ENCODE results near the gene TEX11.
"Not testable (repeated sequence)": the region's sequence is repeated elsewhere in the genome, so short reads cannot be mapped to it uniquely, and the experiment has no call there.

TEX11 gene

DNA sequence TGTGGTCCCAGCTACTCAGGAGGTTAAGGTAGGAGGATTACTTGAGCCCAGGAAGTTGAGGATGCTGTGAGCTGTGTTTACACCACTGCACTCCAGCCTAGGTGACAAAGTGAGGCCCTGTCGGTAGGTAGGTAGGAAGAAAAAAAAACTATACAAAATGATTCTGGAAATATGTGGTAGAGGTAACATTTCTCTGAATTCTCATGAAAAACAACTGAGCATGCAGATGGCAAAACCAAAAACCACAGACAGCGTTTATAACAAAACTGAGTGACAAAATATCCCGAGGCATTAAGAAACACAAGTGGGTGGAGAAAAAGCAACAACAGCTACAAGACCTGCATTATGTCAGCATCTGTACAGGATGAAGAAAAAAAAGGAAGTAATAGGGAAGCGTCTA lies 252.2 kb downstream of the TEX11 start:
- ChIA-PET CTCF (no interaction called here), POLR2A (no interaction called here)
- TF ChIP-seq, protein P1, sequence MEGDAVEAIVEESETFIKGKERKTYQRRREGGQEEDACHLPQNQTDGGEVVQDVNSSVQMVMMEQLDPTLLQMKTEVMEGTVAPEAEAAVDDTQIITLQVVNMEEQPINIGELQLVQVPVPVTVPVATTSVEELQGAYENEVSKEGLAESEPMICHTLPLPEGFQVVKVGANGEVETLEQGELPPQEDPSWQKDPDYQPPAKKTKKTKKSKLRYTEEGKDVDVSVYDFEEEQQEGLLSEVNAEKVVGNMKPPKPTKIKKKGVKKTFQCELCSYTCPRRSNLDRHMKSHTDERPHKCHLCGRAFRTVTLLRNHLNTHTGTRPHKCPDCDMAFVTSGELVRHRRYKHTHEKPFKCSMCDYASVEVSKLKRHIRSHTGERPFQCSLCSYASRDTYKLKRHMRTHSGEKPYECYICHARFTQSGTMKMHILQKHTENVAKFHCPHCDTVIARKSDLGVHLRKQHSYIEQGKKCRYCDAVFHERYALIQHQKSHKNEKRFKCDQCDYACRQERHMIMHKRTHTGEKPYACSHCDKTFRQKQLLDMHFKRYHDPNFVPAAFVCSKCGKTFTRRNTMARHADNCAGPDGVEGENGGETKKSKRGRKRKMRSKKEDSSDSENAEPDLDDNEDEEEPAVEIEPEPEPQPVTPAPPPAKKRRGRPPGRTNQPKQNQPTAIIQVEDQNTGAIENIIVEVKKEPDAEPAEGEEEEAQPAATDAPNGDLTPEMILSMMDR (IDR thresholded peaks at IDR 0.05; ENCODE audit: insufficient read depth, low read length, missing control alignments), result no peak
- H3K4me3 ChIP-seq (ENCODE audit: low read depth, low read length), result no peak overlapping the region
- DNase-seq (ENCODE audit: low read depth, low spot score), result no peak

DNA sequence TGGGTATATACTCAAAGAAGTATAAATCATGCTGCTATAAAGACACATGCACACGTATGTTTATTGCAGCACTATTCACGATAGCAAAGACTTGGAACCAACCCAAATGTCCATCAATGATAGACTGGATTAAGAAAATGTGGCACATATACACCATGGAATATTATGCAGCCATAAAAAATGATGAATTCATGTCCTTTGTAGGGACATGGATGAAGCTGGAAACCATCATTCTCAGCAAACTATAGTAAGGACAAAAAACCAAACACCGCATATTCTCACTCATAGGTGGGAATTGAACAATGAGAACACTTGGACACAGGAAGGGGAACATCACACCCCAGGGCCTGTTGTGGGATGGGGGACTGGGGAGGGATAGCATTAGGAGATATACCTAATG lies 260.6 kb downstream of the TEX11 start:
- CTCF ChIA-PET; POLR2A ChIA-PET; DNase-seq (ENCODE audit: low read depth, low spot score): not testable (repeated sequence)

DNA sequence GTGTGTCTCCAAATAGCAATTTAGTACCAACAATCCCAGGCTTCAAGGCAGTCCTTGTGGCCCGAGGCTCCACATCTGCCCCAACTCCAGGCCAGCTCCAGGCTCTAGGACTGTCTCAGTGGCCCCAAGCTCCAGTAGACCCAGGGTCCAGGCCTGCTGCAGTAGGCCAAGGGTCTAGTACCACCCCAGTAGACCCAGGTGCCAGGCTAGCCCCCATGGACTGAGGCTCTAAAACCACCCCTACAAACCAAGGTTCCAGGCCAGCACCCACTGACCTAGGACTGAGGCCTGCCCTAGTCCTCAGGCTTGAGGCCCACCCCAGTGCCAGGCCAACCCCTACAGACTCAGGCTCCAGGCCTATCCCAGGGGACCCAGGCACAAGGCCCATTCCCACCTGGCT lies 272.3 kb downstream of the TEX11 start:
- no peak for DNase-seq (ENCODE audit: low read depth, low spot score)
- ChIA-PET POLR2A (no interaction called here), CTCF (no interaction called here)
- TF ChIP-seq, protein P1 (IDR thresholded peaks at IDR 0.05; ENCODE audit: insufficient read depth, low read length, missing control alignments), result no peak
- no peak overlapping the region for H3K4me3 ChIP-seq (ENCODE audit: low read depth, low read length)

More for the DNA sequence above, 260.6 kb downstream of the TEX11 start:
- H3K4me3 ChIP-seq (ENCODE audit: low read depth, low read length), result not testable (repeated sequence)

DNA sequence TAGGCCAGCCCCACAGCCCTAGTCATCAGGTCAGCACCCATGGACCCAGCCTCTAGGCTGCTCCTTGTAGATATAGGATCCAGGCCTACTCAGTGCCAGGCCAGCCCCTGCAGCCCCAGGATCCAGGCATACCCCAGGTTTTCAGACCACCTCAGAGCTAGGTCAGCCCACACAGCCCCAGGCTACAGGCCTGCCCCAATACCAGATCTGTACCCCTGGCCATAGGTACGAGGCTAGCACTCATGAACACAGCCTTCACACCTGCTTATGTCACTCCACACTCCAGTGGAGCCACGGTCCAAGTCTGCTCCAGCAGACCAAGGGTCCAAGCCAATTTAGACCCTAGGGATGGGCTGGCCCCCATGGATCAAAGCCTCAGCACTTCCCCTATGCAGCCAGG lies 272.8 kb downstream of the TEX11 start:
- TF ChIP-seq, protein P1 (IDR thresholded peaks at IDR 0.05; ENCODE audit: insufficient read depth, low read length, missing control alignments), result no peak
- no peak overlapping the region for H3K4me3 ChIP-seq (ENCODE audit: low read depth, low read length)
- POLR2A ChIA-PET, result no interaction called here
- DNase-seq (ENCODE audit: low read depth, low spot score), result no peak
- CTCF ChIA-PET, result no interaction called here

DNA sequence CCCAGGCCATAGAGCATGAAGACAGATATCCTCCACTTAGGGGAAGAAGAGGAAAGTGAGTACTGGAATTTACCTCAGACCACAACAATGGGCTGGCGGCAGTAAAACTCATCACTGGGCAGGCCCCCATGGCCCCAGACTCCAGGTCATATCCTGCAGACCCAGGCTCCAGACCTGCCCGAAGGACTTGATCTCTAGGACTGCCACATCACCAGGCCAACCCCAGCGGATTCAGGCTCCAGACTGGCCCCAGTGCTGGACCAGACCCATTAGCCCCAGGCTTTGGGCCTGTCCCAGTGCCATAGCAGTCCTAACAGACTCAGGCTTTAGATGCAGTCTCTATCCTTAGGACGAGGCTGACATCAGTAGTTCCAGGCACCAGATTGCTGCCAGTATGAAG lies 273.3 kb downstream of the TEX11 start:
- POLR2A ChIA-PET, result no interaction called here
- H3K4me3 ChIP-seq (ENCODE audit: low read depth, low read length), result no peak overlapping the region
- CTCF ChIA-PET, result no interaction called here
- TF ChIP-seq, protein P1 (IDR thresholded peaks at IDR 0.05; ENCODE audit: insufficient read depth, low read length, missing control alignments), result no peak
- no peak for DNase-seq (ENCODE audit: low read depth, low spot score)

DNA sequence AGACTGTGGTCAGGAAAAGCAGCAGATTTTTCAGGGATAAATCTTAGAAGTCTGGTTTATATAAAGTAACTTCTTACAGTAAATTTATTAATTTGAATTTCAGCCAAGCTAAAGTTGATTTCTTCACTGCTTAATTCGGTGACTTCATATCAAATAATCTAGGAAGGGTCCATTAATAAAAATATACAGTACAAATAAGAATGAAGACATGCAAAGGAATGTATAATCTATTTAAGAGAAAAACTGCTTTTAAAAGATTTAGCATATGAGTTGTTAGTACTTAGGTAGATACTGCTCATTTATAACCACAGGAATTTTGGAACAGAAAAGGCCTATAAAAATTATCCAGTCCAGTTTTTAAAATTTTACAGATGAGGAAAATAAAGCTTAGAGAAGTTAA lies 286.8 kb downstream of the TEX11 start:
- TF ChIP-seq, protein P1 (IDR thresholded peaks at IDR 0.05; ENCODE audit: insufficient read depth, low read length, missing control alignments), result no peak
- POLR2A ChIA-PET, result no interaction called here
- no peak for DNase-seq (ENCODE audit: low read depth, low spot score)
- CTCF ChIA-PET, result no interaction called here
- H3K4me3 ChIP-seq (ENCODE audit: low read depth, low read length), result no peak overlapping the region

DNA sequence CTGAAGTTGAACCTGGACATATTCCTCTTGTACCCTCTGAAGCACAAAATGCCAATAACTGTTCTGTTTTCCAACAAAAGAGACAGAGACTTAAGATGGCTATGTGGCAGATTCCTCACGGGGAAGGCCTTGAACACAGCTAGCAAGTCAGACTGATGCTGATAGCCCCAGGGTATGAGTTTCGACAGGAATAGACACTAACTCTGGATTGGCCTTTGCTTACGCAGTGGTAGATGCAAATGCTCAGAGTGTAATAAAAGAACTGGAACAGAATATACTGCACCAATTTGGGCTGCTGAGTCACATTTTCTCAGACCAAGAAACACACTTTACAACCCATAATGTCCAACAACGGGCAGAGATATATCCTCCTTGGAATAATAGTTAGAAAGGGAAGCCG lies 290.0 kb downstream of the TEX11 start:
- CTCF ChIA-PET, result no interaction called here

More for the DNA sequence above, 290.0 kb downstream of the TEX11 start:
- H3K4me3 ChIP-seq (ENCODE audit: low read depth, low read length), result no peak overlapping the region
- TF ChIP-seq, protein P1 (IDR thresholded peaks at IDR 0.05; ENCODE audit: insufficient read depth, low read length, missing control alignments), result no peak
- POLR2A ChIA-PET, result no interaction called here
- no peak for DNase-seq (ENCODE audit: low read depth, low spot score)
